ENCODE measurements around the gene KSR2.

GRCh38 chr12:117580015-117580717 is 388.6 kb downstream of the KSR2 start:
- TF ChIP-seq, protein P1, sequence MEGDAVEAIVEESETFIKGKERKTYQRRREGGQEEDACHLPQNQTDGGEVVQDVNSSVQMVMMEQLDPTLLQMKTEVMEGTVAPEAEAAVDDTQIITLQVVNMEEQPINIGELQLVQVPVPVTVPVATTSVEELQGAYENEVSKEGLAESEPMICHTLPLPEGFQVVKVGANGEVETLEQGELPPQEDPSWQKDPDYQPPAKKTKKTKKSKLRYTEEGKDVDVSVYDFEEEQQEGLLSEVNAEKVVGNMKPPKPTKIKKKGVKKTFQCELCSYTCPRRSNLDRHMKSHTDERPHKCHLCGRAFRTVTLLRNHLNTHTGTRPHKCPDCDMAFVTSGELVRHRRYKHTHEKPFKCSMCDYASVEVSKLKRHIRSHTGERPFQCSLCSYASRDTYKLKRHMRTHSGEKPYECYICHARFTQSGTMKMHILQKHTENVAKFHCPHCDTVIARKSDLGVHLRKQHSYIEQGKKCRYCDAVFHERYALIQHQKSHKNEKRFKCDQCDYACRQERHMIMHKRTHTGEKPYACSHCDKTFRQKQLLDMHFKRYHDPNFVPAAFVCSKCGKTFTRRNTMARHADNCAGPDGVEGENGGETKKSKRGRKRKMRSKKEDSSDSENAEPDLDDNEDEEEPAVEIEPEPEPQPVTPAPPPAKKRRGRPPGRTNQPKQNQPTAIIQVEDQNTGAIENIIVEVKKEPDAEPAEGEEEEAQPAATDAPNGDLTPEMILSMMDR (IDR thresholded peaks at IDR 0.05) = no peak
- TF ChIP-seq POLR2A (IDR thresholded peaks at IDR 0.05) = no peak
- TF ChIP-seq POLR2AphosphoS5 (IDR thresholded peaks at IDR 0.05) = no peak
- no peak for TF ChIP-seq EP300 (IDR thresholded peaks at IDR 0.05)
